HG02943 (cell line): ENCODE measurements around the gene MMP15.
"Not testable (repeated sequence)": the region's sequence is repeated elsewhere in the genome, so short reads cannot be mapped to it uniquely, and the experiment has no call there.

Source experiments
- ATAC-seq: cut with Tn5 transposase; IDR thresholded peaks from one replicate; pipeline ENCODE4 v1.9.1; 2021; ENCODE audit warnings: mild to moderate bottlenecking, low read depth, moderate library complexity; ENCODE audit not compliant: unreplicated experiment

The MMP15 gene

GRCh38 chr16:58046936-58047335, 21.4 kb downstream of the MMP15 start:
- no peak for ATAC-seq

GRCh38 chr16:58047557-58048348, 22.2 kb downstream of the MMP15 start:
- no peak for ATAC-seq

GRCh38 chr16:58048494-58049231, 23.1 kb downstream of the MMP15 start:
- no peak for ATAC-seq

- ATAC-seq = no peak
Measured at GRCh38 chr16:58049232-58050185, 24.0 kb downstream of the MMP15 start.

GRCh38 chr16:58051296-58051695, 25.7 kb downstream of the MMP15 start:
- ATAC-seq = no peak

- no peak for ATAC-seq
Measured at GRCh38 chr16:58051821-58052603, 26.5 kb downstream of the MMP15 start.

- ATAC-seq = no peak
Measured at GRCh38 chr16:58053682-58054005, 28.1 kb downstream of the MMP15 start.

GRCh38 chr16:58054289-58054688, 28.7 kb downstream of the MMP15 start:
- ATAC-seq = no peak

GRCh38 chr16:58056580-58056979, 31.0 kb downstream of the MMP15 start:
- no peak for ATAC-seq

GRCh38 chr16:58057121-58057520, 31.6 kb downstream of the MMP15 start:
- no peak for ATAC-seq

GRCh38 chr16:58057784-58058183, 32.2 kb downstream of the MMP15 start:
- no peak for ATAC-seq

- no peak for ATAC-seq
Measured at GRCh38 chr16:58062821-58063220, 37.3 kb downstream of the MMP15 start.

- ATAC-seq = no peak
Measured at GRCh38 chr16:58063377-58064076, 38.0 kb downstream of the MMP15 start.

- no peak for ATAC-seq
Measured at GRCh38 chr16:58070585-58070984, 45.0 kb downstream of the MMP15 start.

- ATAC-seq = not testable (repeated sequence)
Measured at GRCh38 chr16:58072134-58072533, 46.6 kb downstream of the MMP15 start.

- not testable (repeated sequence) for ATAC-seq
Measured at GRCh38 chr16:58073086-58073485, 47.5 kb downstream of the MMP15 start.

- ATAC-seq = no peak
Measured at GRCh38 chr16:58074657-58075056, 49.1 kb downstream of the MMP15 start.

- ATAC-seq = no peak
Measured at GRCh38 chr16:58076514-58076913, 51.0 kb downstream of the MMP15 start.

- ATAC-seq = no peak
Measured at GRCh38 chr16:58077796-58078195, 52.2 kb downstream of the MMP15 start.
